ENCODE results near the gene VPS26C. TPM values are rescaled to one million over a fixed set of nuclear protein-coding genes. Genes with fewer than 3 reads are reported as not detected.
A peak's percentile ranks its signal among the peaks of the same experiment; 100 is the strongest.
"Not testable (repeated sequence)": the region's sequence is repeated elsewhere in the genome, so short reads cannot be mapped to it uniquely, and the experiment has no call there.

VPS26C gene
- total RNA-seq, 1 experiment from 2014 or later, result 47.4 TPM

- peaks cover under 1% of the 10 kb centered on the region; the same call in 1 of the 2 replicates for H3K4me1 ChIP-seq (ENCODE audit: control insufficient read depth, insufficient read depth, low read length)
- in situ Hi-C loops (cut with HindIII; ENCODE audit: low pct_unique_long_range_greater_than_20kb, low sequenced_read_pairs) (no loop called here), intact Hi-C loops (cut with micrococcal nuclease; ENCODE audit: unreplicated experiment) (no loop called here)
- no peaks in the 10 kb centered on the region for H3K27me3 ChIP-seq (ENCODE audit: control insufficient read depth, insufficient read depth, low read length)
- TF ChIP-seq POLR2AphosphoS5 (IDR thresholded peaks at IDR 0.05; ENCODE audit: low read depth, low read length) (no peak), SIN3A (IDR thresholded peaks at IDR 0.05; ENCODE audit: borderline replicate concordance, insufficient read depth, low read depth, low read length) (no peak), TCF7L2 (IDR thresholded peaks at IDR 0.05; ENCODE audit: low read depth, low read length) (no peak), REST (IDR thresholded peaks at IDR 0.05; ENCODE audit: insufficient read depth in 1 of 2, low read depth in 2 of 2, low read length in 1 of 2) (no peak), CTCF (IDR thresholded peaks at IDR 0.05) (no peak)
- DNase-seq (ENCODE audit: low read depth, low spot score) (no peak), ATAC-seq (no peak)
- H3K27ac ChIP-seq (ENCODE audit: low read length), result no peak overlapping the region
- H3K36me3 ChIP-seq (ENCODE audit: control insufficient read depth, insufficient read depth, low read length), result peaks cover 3% of the 10 kb centered on the region; the same call in 1 of the 2 replicates
- H3K9me3 ChIP-seq (ENCODE audit: control insufficient read depth, insufficient read depth, low read depth, low read length), result no peaks in the 10 kb centered on the region
- no peak overlapping the region for H3K4me3 ChIP-seq (ENCODE audit: low read depth in 2 of 2, low read length in 2 of 2)
- no TSS peak for BruUV-seq (replicated peaks)
- ChIA-PET POLR2A (no interaction called here), CTCF (no interaction called here)
Observed at GRCh38 chr21:37224861-37225839, 42.0 kb downstream of the VPS26C start.

- no peak for DNase-seq (ENCODE audit: low read depth, low spot score)
- no peak for ATAC-seq
- ChIA-PET CTCF (no interaction called here), POLR2A (interaction anchor here (0.6 kb wide), 1 partner anchor 166 kb away, joined by 5 read pairs; no protein-coding TSS in a partner anchor)
- Histone ChIP-seq H3K27ac (ENCODE audit: low read length) (no peak overlapping the region), H3K4me1 (ENCODE audit: control insufficient read depth, insufficient read depth, low read length) (peaks cover 3% of the 10 kb centered on the region; the same call in 1 of the 2 replicates), H3K9me3 (ENCODE audit: control insufficient read depth, insufficient read depth, low read depth, low read length) (no peaks in the 10 kb centered on the region), H3K36me3 (ENCODE audit: control insufficient read depth, insufficient read depth, low read length) (peaks cover 3% of the 10 kb centered on the region; the same call in 1 of the 2 replicates), H3K4me3 (ENCODE audit: low read depth in 2 of 2, low read length in 2 of 2) (no peak overlapping the region), H3K27me3 (ENCODE audit: control insufficient read depth, insufficient read depth, low read length) (no peaks in the 10 kb centered on the region)
- in situ Hi-C loops (cut with HindIII; ENCODE audit: low pct_unique_long_range_greater_than_20kb, low sequenced_read_pairs) (no loop called here), intact Hi-C loops (cut with micrococcal nuclease; ENCODE audit: unreplicated experiment) (no loop called here)
- BruUV-seq (replicated peaks), result TSS peak; percentile 57
- TF ChIP-seq SIN3A (IDR thresholded peaks at IDR 0.05; ENCODE audit: borderline replicate concordance, insufficient read depth, low read depth, low read length), result no peak
- no peak for TF ChIP-seq REST (IDR thresholded peaks at IDR 0.05; ENCODE audit: insufficient read depth in 1 of 2, low read depth in 2 of 2, low read length in 1 of 2)
- TF ChIP-seq CTCF (IDR thresholded peaks at IDR 0.05), result no peak
- no peak for TF ChIP-seq TCF7L2 (IDR thresholded peaks at IDR 0.05; ENCODE audit: low read depth, low read length)
- TF ChIP-seq POLR2AphosphoS5 (IDR thresholded peaks at IDR 0.05; ENCODE audit: low read depth, low read length), result no peak
Observed at GRCh38 chr21:37223804-37224345, 43.3 kb downstream of the VPS26C start.

GRCh38 chr21:37222248-37222647, 44.9 kb downstream of the VPS26C start:
- DNase-seq (ENCODE audit: low read depth, low spot score); H3K27me3 ChIP-seq (ENCODE audit: control insufficient read depth, insufficient read depth, low read length); intact Hi-C loops (cut with micrococcal nuclease; ENCODE audit: unreplicated experiment); BruUV-seq (replicated peaks); H3K9me3 ChIP-seq (ENCODE audit: control insufficient read depth, insufficient read depth, low read depth, low read length); ATAC-seq; H3K4me1 ChIP-seq (ENCODE audit: control insufficient read depth, insufficient read depth, low read length); CTCF ChIA-PET; H3K27ac ChIP-seq (ENCODE audit: low read length); POLR2A ChIA-PET; H3K4me3 ChIP-seq (ENCODE audit: low read depth in 2 of 2, low read length in 2 of 2); H3K36me3 ChIP-seq (ENCODE audit: control insufficient read depth, insufficient read depth, low read length); in situ Hi-C loops (cut with HindIII; ENCODE audit: low pct_unique_long_range_greater_than_20kb, low sequenced_read_pairs): not testable (repeated sequence)

All from Panc1 (cell line).